Measurements from ENCODE around the gene NBPF3.
"Not testable (repeated sequence)": the region's sequence is repeated elsewhere in the genome, so short reads cannot be mapped to it uniquely, and the experiment has no call there.

The NBPF3 gene

GRCh38 chr1:21496063-21496462 is 56.1 kb downstream of the NBPF3 start:
- DNase-seq = no peak

DNA sequence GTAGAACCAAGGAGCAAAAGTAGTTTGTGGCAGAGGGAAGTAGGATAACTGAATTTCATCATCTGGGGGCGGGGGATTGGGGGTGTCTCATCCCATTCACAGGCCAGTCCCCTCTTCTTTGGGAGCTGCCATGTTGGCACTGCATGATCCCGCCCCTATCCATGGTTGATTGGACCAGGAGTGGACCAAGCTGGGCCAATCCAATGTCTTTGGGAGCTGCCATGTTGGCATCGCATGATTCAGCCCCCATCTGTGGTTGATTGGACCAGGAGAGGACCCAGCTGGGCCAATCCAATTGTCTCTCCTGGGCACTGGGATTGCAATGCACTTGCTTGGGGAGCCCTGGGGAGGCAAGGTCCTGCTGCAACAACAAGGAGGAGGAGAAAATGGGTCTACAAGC is 56.9 kb downstream of the NBPF3 start:
- DNase-seq = no peak

GRCh38 chr1:21497466-21498061 is 57.6 kb downstream of the NBPF3 start:
- no peak for DNase-seq

DNA sequence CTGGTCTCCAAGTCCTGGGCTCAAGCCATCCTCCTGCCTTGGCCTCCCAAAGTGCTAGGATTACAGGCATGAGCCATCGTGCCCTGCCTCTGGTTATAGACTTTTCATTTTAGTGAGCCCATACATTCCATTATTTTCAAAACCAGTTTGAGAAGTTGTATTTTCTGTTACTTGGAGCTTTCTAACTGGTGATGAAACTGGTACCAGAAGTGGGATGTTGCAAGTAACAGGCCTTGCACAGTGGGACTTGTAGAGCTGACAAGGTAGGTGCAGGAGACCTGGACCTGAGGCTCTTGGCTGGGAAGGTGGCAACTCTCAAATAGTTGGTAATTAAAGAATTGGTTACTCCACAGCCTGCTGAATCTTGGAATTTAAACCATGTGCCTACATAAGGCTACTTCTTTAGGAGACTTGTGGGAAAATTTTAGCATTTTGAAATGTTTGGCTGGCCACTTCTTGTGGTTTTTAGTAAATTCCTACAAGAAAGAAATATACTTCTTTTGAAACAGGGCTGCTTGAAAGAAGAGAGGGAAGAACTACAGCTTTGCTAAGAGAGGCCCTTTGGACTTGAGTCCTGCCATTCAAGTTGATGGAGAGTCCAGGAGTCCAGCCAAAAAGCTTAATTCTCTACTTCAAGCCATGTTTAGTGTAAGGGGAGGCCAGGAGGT is 59.5 kb downstream of the NBPF3 start:
- no peak for DNase-seq

GRCh38 chr1:21503706-21504377 is 63.9 kb downstream of the NBPF3 start:
- DNase-seq = no peak

DNA sequence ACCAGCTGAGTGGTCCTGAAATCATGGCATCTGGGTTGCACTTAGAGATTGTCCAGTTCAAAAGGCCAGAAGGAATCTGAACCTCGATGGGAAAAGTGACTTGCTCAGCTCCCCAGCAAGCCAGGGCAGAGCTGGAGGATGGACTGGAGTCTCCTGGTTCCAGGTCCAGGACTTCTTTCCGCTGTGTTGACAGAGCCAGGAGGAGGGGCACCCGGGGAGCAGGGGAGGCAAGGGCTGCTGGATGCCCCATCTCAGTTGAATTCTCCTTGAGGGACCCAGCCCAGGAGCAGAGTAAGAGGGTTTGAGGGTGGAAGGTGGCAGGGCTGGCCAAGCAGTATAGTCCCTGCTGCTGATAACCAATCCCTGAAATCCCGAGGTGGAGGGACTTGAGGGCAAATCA is 66.9 kb downstream of the NBPF3 start:
- no peak for DNase-seq

DNA sequence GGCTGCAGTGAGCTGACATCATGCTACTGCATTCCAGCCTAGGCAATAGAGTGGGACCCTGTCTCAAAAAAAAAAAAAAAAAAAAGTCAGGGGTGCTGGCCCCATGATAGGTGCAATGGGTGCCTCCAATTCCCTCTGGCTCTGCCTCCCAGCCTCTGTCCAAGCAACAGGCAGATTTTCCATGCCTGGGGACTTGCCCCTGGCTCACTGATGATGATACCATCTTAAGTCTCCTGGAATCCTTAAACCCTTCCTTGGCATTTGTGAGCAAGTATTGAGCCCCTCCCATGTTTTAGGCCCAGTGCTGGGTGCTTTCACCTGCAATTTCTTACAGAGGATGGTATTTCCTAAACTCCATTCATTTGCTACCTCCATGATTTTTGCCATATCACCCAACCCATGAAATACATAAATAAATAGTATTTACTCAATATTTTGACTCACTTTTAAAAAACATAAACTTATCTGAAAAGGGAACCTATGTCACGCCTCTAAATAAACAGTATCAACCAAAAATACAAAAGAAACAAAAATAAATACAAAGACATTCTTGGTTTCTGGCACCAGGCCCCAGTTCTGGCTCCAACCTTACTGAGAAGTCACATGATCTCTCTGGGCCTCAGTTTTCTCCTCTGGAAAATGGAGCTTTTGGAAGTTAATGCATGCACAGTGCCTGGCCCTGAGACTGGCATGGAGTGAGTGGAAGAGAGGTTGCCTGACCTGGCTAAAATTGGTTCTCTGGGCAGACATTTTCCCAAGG is 67.8 kb downstream of the NBPF3 start:
- no peak for DNase-seq

DNA sequence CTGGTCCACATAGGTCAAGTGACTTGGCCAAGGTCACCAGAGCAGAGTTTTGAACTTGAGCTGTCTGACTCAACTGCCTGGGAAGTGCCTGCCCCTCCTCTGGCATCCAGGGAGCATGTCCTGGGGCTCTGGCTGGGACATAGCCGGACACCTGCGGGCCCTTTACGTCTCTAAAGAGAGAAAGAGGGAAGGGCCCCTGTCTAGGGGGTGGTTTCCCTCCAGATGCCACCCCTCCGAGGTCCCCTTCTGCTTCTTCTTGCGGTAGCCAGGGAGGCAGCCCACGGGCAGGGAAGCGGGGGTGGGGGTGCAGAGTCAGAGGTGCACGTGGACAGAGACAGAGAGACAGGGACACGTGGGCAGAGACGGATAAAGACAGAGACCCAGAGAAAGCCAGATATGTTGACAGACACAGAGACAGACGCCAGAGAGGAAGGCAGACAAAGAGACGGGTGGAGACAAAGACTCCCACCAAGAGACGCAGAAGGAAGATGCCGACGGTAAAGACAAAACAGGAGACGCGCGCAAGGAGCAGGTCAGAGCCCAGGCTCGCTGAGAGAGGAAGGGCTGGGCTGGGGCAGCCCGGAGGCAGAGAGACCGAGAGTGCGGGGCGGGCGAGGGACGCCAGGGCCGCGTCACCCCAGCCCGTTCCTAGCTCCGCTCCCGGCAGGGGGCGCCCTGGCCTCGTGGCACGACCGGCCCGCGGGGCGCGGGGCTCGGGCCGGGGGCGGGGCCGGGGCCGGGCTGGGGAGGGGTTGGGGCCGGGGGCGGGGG is 68.8 kb downstream of the NBPF3 start:
- DNase-seq = no peak

- no peak for DNase-seq
Observed at GRCh38 chr1:21509351-21510112, 69.6 kb downstream of the NBPF3 start, which contains the start of gene ALPL. ALPL (plus strand) TSS chr1:21509423; CDS start chr1:21554082, 44,659 bp downstream.

- DNase-seq = no peak
Observed at GRCh38 chr1:21510113-21510493, 70.2 kb downstream of the NBPF3 start.

- DNase-seq = no peak
Observed at GRCh38 chr1:21510885-21511578, 71.1 kb downstream of the NBPF3 start.

DNA sequence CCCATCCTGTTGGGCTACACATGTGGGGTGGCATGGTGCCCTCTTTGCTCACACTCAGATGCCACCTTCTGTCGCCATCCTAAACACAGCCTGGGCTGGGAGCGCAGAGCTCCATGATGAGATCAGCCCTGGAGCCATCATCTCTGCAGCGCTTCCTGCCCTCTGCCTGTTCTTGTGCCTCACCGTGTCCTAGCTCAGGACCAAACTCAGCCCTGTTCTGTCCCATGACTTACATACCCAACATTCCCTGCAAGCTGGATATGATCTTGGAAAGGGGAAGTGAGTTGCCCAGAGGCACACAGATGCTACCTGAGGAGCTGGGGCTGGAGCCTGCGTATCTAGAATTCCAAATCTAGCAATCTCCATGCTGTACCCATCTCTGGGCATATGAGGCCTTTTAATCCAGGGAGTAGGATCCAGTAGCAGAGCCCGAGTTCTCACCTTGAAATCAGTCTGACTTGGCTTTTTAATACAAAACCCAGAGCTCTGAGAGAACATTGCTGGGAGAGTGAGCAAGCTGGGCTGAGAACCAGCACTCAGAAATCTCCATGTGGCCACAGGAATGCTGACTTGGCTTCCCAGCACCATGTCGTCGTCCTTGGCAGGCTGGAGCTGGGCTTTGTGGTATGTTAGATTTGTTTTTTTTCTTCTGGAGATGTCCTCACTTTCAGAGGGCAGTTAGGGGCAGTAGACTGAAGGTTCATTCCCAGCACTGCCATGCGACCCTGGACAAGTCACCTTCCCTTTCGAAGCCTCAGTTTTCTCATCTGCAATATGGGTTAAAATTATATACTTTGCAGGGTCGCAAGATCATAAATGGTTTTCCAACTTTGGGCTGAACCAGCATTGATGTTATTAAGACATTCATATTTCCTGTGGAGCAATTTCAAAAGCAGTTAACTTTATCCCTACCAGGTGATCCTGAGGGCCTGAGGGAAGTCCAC is 71.9 kb downstream of the NBPF3 start:
- DNase-seq = no peak

- no peak for DNase-seq
Observed at GRCh38 chr1:21514245-21514644, 74.3 kb downstream of the NBPF3 start.

DNA sequence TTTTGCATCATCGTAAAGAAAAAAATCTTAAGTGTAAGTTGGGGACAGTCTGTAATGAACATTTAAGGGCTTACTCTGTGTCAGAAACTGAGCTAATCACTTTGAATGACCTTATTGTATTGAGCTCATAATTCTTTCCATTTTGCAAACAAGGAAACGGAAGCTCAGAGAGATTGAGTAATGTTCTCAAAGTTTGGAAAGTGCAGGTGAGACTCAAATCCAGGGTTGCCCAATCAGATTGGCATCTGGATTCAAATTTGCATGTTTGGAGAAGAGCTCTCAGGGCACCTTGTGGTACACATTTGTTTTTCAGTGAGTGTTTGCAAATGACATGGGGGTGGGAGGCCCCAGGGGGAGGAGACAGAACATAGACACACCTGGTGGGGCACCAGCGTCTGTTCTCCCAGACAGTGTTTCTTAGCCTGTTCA is 77.2 kb downstream of the NBPF3 start:
- DNase-seq = no peak

- no peak for DNase-seq
Observed at GRCh38 chr1:21517660-21518480, 77.9 kb downstream of the NBPF3 start.

GRCh38 chr1:21518774-21519455 is 79.0 kb downstream of the NBPF3 start:
- DNase-seq = no peak

DNA sequence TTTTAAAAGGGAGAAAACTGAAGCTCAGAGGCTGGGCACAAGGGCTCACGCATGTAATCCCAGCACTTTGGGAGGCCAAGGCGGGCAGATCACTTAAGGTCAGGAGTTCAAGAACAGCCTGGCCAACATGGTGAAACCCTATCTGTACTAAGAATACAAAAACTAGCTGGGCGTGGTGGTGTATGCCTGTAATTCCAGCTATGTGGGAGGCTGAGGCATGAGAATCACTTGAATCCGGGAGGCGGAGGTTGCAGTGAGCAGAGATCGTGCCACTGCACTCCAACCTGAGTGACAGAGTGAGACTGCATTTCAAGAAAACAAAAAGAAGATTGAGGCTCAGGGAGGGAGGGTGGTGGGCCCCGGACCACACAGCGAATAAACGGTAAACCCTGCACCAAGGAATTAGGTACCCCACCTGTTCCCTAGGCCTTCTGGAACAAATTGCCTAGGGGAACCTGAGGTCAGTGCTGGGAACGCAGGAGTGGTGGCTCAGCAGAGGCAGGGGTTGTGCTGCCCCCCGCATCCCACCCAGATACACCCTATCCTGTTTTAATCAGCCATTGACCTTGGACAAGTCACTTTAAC is 79.6 kb downstream of the NBPF3 start:
- DNase-seq = not testable (repeated sequence)

Data from NCI-H446 treated with DMSO at 0.1 percent for 48 hours (cell line).